ENCODE results near the gene EEA1. TPM values are rescaled to one million over a fixed set of nuclear protein-coding genes. Genes with fewer than 3 reads are reported as not detected.

The EEA1 gene
- total and polyA plus RNA-seq, 10 donors, result 2.3 to 31.2 (median 20.8) TPM

- H3K4me3 ChIP-seq, result no peak overlapping the region
- peaks cover 0 to 9% (median 2%) of the 10 kb centered on the region in 6 donors for H3K4me1 ChIP-seq
- no peaks in the 10 kb centered on the region for H3K9me3 ChIP-seq
- DNase-seq, result no peak
- H3K27me3 ChIP-seq (replicated peaks in 1 of 7), result no peaks in the 10 kb centered on the region
- WGBS, 5 donors, result 86 to 95% (median 93%) methylated on average over 3 of the region's 3 CpGs
- no peaks in the 10 kb centered on the region for H3K36me3 ChIP-seq
- no peak overlapping the region for H3K27ac ChIP-seq
- intact Hi-C loops (cut with DNase I; ENCODE audit: low total_unique reads), result no loop called here
- TF ChIP-seq POLR2AphosphoS5 (IDR thresholded peaks at IDR 0.05) (no peak), POLR2A (IDR thresholded peaks at IDR 0.05) (no peak), CTCF (IDR thresholded peaks at IDR 0.05 in 8 of 11, conservative IDR thresholded peaks at IDR 0.05 in 3 of 11) (no peak)
Measured at GRCh38 chr12:92759634-92760268, 169.3 kb downstream of the EEA1 start.

GRCh38 chr12:92757597-92758121, 171.4 kb downstream of the EEA1 start:
- Histone ChIP-seq H3K9me3 (no peaks in the 10 kb centered on the region), H3K27me3 (replicated peaks in 1 of 7) (no peaks in the 10 kb centered on the region), H3K36me3 (no peaks in the 10 kb centered on the region), H3K27ac (no peak overlapping the region), H3K4me1 (peaks cover 0 to 9% (median 2%) of the 10 kb centered on the region in 6 donors), H3K4me3 (no peak overlapping the region)
- WGBS, 5 donors, result 37 to 63% (median 62%) methylated on average over 5 of the region's 5 CpGs
- TF ChIP-seq POLR2AphosphoS5 (IDR thresholded peaks at IDR 0.05), result no peak
- TF ChIP-seq POLR2A (IDR thresholded peaks at IDR 0.05), result no peak
- TF ChIP-seq CTCF (IDR thresholded peaks at IDR 0.05 in 8 of 11, conservative IDR thresholded peaks at IDR 0.05 in 3 of 11), result no peak
- DNase-seq, result no peak
- intact Hi-C loops (cut with DNase I; ENCODE audit: low total_unique reads), result no loop called here

DNA sequence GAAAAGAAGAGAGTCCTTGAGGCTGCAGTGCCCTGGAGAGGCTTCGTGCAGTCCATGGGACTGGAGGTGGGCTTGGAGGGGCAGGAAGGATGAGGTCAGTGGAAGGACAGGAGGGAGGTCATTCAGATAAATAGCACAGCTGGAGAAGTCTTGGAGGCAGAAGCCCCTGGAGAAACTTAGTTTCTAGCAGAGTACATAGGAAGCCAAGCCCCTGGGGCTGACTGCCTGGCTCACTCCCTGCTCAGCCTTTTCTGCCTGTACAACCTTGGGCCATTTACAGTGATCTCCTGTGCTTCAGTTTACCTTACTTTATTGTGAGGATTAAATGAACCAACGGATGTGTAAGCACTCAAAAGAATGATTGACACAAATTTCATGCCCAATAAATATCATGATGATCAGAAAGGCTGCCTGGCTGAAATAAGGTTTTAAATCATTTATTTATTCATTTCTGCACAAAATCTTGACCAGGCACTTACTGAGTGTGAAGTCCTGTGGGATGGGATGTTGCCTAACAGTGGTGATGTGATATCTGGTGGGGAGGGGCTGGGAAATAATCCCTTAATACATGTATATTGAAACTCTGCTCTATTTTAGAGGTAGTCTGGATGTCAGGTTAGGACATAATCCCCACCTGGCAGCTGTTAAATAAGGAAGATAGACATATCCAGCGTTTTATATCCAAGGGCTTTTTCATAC, 172.0 kb downstream of the EEA1 start:
- Histone ChIP-seq H3K9me3 (no peaks in the 10 kb centered on the region), H3K36me3 (no peaks in the 10 kb centered on the region), H3K27ac (no peak overlapping the region), H3K27me3 (replicated peaks in 1 of 7) (no peaks in the 10 kb centered on the region), H3K4me3 (no peak overlapping the region), H3K4me1 (peaks cover 0 to 7% (median 2%) of the 10 kb centered on the region in 6 donors)
- TF ChIP-seq POLR2AphosphoS5 (IDR thresholded peaks at IDR 0.05), result no peak
- no peak for TF ChIP-seq CTCF (IDR thresholded peaks at IDR 0.05 in 8 of 11, conservative IDR thresholded peaks at IDR 0.05 in 3 of 11)
- no peak for TF ChIP-seq POLR2A (IDR thresholded peaks at IDR 0.05)
- DNase-seq, result no peak
- WGBS, 5 donors, result 77 to 93% (median 87%) methylated on average over 3 of the region's 3 CpGs
- intact Hi-C loops (cut with DNase I; ENCODE audit: low total_unique reads), result no loop called here
